ENCODE data around the gene GPR137. TPM values are rescaled to one million over a fixed set of nuclear protein-coding genes. Genes with fewer than 3 reads are reported as not detected.
A peak's percentile ranks its signal among the peaks of the same experiment; 100 is the strongest.

The GPR137 gene
- total RNA-seq, 3 donors from 2014 or later (not counting 1 experiment from before 2014, with no cell fraction given): 29.1 to 61.3 (median 34.4) TPM

GRCh38 chr11:64260147-64260708, 25.4 kb upstream of the GPR137 start:
- Mint-ChIP-seq H3K27ac (peak overlapping the region in 1 of 2 donors; percentile 37), H3K4me1 (peaks cover 0 to 9% of the 10 kb centered on the region in 2 donors), H3K27me3 (ENCODE audit: low read depth in 2 of 2) (no peaks in the 10 kb centered on the region), H3K4me3 (no peak overlapping the region), H3K9me3 (no peaks in the 10 kb centered on the region), H3K36me3 (no peaks in the 10 kb centered on the region)
- WGBS (ENCODE audit: insufficient coverage): 90% methylated on average over 6 of the region's 6 CpGs
- no peak overlapping the region for H3K4me3 ChIP-seq (ENCODE audit: low read length)
- H3K27me3 ChIP-seq (ENCODE audit: control insufficient read depth, insufficient read depth, low read length): no peaks in the 10 kb centered on the region
- H3K27ac ChIP-seq (ENCODE audit: low read length): no peak overlapping the region
- H3K4me1 ChIP-seq (ENCODE audit: control insufficient read depth, insufficient read depth, low read length): no peaks in the 10 kb centered on the region
- no peak for ATAC-seq
- intact Hi-C loops (cut with micrococcal nuclease): no loop called here
- TF ChIP-seq, protein P1, sequence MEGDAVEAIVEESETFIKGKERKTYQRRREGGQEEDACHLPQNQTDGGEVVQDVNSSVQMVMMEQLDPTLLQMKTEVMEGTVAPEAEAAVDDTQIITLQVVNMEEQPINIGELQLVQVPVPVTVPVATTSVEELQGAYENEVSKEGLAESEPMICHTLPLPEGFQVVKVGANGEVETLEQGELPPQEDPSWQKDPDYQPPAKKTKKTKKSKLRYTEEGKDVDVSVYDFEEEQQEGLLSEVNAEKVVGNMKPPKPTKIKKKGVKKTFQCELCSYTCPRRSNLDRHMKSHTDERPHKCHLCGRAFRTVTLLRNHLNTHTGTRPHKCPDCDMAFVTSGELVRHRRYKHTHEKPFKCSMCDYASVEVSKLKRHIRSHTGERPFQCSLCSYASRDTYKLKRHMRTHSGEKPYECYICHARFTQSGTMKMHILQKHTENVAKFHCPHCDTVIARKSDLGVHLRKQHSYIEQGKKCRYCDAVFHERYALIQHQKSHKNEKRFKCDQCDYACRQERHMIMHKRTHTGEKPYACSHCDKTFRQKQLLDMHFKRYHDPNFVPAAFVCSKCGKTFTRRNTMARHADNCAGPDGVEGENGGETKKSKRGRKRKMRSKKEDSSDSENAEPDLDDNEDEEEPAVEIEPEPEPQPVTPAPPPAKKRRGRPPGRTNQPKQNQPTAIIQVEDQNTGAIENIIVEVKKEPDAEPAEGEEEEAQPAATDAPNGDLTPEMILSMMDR (IDR thresholded peaks at IDR 0.05): no peak
- H3K36me3 ChIP-seq (ENCODE audit: control insufficient read depth, insufficient read depth, low read length): peaks cover 6% of the 10 kb centered on the region
- DNase-seq: no peak
- H3K9me3 ChIP-seq (ENCODE audit: control insufficient read depth, insufficient read depth, low read length): no peaks in the 10 kb centered on the region

DNA sequence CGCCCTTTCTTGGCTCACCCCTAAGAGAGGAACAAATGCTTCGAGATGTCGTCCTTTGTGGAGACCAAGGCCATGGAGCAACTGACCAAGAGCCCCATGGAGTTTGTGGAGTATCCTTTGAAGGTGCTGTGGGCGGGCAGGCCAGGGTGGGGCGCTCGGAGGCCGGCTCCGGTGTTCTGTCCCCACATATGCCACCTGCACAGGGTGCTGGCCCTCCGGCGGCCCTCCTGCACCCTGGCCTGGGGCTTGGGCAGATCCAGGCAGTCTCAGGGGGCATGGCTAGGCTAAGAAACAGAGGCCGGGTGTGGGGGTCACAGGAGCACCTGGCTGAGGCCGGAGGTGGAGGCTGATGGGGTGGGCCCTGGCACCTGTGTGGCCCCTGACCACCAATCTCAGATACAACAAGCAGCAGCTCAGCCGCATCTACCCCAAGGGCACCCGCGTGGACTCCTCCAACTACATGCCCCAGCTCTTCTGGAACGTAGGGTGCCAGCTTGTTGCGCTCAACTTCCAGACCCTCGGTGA, 24.0 kb upstream of the GPR137 start:
- H3K4me1 ChIP-seq (ENCODE audit: control insufficient read depth, insufficient read depth, low read length): no peaks in the 10 kb centered on the region
- Mint-ChIP-seq H3K36me3 (no peaks in the 10 kb centered on the region), H3K9me3 (no peaks in the 10 kb centered on the region), H3K4me1 (peaks cover 0 to 9% of the 10 kb centered on the region in 2 donors), H3K27me3 (ENCODE audit: low read depth in 2 of 2) (no peaks in the 10 kb centered on the region), H3K27ac (no peak overlapping the region), H3K4me3 (no peak overlapping the region)
- H3K27ac ChIP-seq (ENCODE audit: low read length): no peak overlapping the region
- DNase-seq (no peak), ATAC-seq (no peak)
- WGBS (ENCODE audit: insufficient coverage): 95% methylated on average over 18 of the region's 18 CpGs
- H3K36me3 ChIP-seq (ENCODE audit: control insufficient read depth, insufficient read depth, low read length): peaks cover 2% of the 10 kb centered on the region
- no peaks in the 10 kb centered on the region for H3K9me3 ChIP-seq (ENCODE audit: control insufficient read depth, insufficient read depth, low read length)
- TF ChIP-seq, protein P1 (IDR thresholded peaks at IDR 0.05): no peak
- intact Hi-C loops (cut with micrococcal nuclease): no loop called here
- H3K4me3 ChIP-seq (ENCODE audit: low read length): no peak overlapping the region
- no peaks in the 10 kb centered on the region for H3K27me3 ChIP-seq (ENCODE audit: control insufficient read depth, insufficient read depth, low read length)

DNA sequence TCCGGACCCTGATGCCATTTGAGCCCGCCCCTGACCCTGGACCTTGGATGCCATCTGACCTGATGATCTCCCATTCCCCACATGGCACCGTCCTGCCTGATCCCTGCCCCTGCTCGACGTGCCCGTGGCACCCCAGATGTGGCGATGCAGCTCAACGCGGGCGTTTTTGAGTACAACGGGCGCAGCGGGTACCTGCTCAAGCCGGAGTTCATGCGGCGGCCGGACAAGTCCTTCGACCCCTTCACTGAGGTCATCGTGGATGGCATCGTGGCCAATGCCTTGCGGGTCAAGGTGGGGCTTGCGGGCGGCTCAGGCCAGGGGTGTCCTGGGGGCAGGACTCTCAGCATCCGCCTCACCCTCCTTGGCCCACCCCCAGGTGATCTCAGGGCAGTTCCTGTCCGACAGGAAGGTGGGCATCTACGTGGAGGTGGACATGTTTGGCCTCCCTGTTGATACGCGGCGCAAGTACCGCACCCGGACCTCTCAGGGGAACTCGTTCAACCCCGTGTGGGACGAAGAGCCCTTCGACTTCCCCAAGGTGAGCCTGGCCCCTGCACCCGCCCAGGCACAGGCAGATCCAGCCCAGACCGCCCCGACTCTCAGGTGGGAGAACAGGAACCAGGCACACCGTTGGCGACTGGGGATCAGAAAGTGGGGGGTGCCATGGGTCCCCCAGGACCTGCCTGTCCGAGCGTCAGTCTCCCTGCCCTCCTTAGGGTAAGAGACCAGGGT, 23.2 kb upstream of the GPR137 start:
- Mint-ChIP-seq H3K36me3 (no peaks in the 10 kb centered on the region), H3K4me3 (no peak overlapping the region), H3K9me3 (no peaks in the 10 kb centered on the region), H3K27me3 (ENCODE audit: low read depth in 2 of 2) (no peaks in the 10 kb centered on the region), H3K27ac (no peak overlapping the region), H3K4me1 (peaks cover 0 to 9% of the 10 kb centered on the region in 2 donors)
- ATAC-seq (no peak), DNase-seq (no peak)
- H3K4me3 ChIP-seq (ENCODE audit: low read length): no peak overlapping the region
- H3K4me1 ChIP-seq (ENCODE audit: control insufficient read depth, insufficient read depth, low read length): peaks cover 1% of the 10 kb centered on the region
- TF ChIP-seq, protein P1 (IDR thresholded peaks at IDR 0.05): no peak
- H3K36me3 ChIP-seq (ENCODE audit: control insufficient read depth, insufficient read depth, low read length): no peaks in the 10 kb centered on the region
- 96% methylated on average over 42 of the region's 42 CpGs for WGBS (ENCODE audit: insufficient coverage)
- intact Hi-C loops (cut with micrococcal nuclease): no loop called here
- H3K27me3 ChIP-seq (ENCODE audit: control insufficient read depth, insufficient read depth, low read length): no peaks in the 10 kb centered on the region
- H3K27ac ChIP-seq (ENCODE audit: low read length): no peak overlapping the region
- H3K9me3 ChIP-seq (ENCODE audit: control insufficient read depth, insufficient read depth, low read length): no peaks in the 10 kb centered on the region

Measured in natural killer cell (primary cell).